ENCODE results near the gene MEN1. TPM values are rescaled to one million over a fixed set of nuclear protein-coding genes. Genes with fewer than 3 reads are reported as not detected.

The MEN1 gene
- polyA plus RNA-seq, 1 donor (not counting 4 experiments of a cell fraction or from before 2014, with no cell fraction given), result 14.2 TPM

DNA sequence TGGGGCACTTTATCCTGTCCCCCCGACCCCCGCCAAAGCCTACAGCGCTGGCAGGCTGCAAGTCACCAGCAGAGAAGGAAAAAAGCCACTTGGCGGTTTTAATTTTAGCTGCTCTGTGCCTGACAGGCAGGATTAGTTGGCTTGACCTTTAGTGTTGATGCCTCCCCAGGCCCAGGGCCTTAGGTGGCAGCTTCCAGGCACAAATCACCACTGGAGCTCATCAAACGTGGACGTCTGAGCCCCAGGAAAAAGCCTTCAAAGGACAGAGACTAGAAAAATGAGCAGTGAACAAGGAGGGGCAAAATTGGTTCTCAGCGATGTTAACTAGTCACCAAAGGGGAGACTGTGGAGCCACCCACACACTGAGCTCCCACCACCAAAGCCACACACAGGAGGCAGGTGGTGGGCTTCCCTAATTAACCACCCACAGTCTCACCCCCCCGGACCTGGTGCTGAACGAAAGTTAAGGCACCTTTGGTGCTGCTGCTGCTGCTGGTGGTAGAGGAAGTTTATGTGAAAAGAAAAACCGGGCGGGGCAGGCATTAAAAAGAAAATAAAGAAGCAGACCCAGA, 46.2 kb downstream of the MEN1 start:
- Histone ChIP-seq H3K9ac (ENCODE audit: control insufficient read depth, extremely low read depth, insufficient read depth, low read length) (no peak overlapping the region), H3K36me3 (ENCODE audit: control insufficient read depth in 2 of 2, extremely low read depth in 1 of 2, insufficient read depth in 2 of 2, low read length in 2 of 2) (peaks cover 39 to 63% of the 10 kb centered on the region in 2 experiments), H4K20me1 (ENCODE audit: control insufficient read depth, extremely low read depth, insufficient read depth, low read length) (peaks cover 23% of the 10 kb centered on the region), H3K9me3 (ENCODE audit: control insufficient read depth, low read depth, low read length) (no peaks in the 10 kb centered on the region), H3K4me2 (ENCODE audit: control insufficient read depth, extremely low read depth, insufficient read depth, low read depth, low read length) (no peak overlapping the region), H3K27ac (ENCODE audit: control insufficient read depth, insufficient read depth, low read length) (no peak overlapping the region), H3K4me3 (ENCODE audit: control insufficient read depth in 2 of 3, extremely low read depth in 1 of 3, insufficient read depth in 2 of 3, low read depth in 1 of 3, low read length in 3 of 3) (no peak overlapping the region), H3K4me1 (ENCODE audit: control insufficient read depth, extremely low read depth, insufficient read depth, low read length) (peaks cover 24% of the 10 kb centered on the region), H3K79me2 (ENCODE audit: control insufficient read depth, insufficient read depth, low read length) (peaks cover 21% of the 10 kb centered on the region), H2AFZ (ENCODE audit: control insufficient read depth, low read length) (no peak overlapping the region), H3K27me3 (ENCODE audit: control insufficient read depth, extremely low read depth, insufficient read depth, low read length) (no peaks in the 10 kb centered on the region), H3K9me1 (ENCODE audit: control insufficient read depth, extremely low read depth, insufficient read depth, low read length) (peaks cover 3% of the 10 kb centered on the region)
- DNase-seq (ENCODE audit: low read depth, low spot score), result no peak
- dilution Hi-C loops (cut with MboI; ENCODE audit: extremely low pct_ligation_motif_present, low sequenced_read_pairs), result no loop called here
- TF ChIP-seq, protein P1, sequence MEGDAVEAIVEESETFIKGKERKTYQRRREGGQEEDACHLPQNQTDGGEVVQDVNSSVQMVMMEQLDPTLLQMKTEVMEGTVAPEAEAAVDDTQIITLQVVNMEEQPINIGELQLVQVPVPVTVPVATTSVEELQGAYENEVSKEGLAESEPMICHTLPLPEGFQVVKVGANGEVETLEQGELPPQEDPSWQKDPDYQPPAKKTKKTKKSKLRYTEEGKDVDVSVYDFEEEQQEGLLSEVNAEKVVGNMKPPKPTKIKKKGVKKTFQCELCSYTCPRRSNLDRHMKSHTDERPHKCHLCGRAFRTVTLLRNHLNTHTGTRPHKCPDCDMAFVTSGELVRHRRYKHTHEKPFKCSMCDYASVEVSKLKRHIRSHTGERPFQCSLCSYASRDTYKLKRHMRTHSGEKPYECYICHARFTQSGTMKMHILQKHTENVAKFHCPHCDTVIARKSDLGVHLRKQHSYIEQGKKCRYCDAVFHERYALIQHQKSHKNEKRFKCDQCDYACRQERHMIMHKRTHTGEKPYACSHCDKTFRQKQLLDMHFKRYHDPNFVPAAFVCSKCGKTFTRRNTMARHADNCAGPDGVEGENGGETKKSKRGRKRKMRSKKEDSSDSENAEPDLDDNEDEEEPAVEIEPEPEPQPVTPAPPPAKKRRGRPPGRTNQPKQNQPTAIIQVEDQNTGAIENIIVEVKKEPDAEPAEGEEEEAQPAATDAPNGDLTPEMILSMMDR (optimal IDR thresholded peaks at IDR 0.05 in 1 of 3, IDR thresholded peaks at IDR 0.05 in 1 of 3, conservative IDR thresholded peaks at IDR 0.05 in 1 of 3; ENCODE audit: extremely low read depth in 1 of 3, insufficient read depth in 2 of 3, low read length in 3 of 3), result no peak
- no peak for TF ChIP-seq EZH2 (IDR thresholded peaks at IDR 0.05; ENCODE audit: low read length)
- no peak for FAIRE-seq

DNA sequence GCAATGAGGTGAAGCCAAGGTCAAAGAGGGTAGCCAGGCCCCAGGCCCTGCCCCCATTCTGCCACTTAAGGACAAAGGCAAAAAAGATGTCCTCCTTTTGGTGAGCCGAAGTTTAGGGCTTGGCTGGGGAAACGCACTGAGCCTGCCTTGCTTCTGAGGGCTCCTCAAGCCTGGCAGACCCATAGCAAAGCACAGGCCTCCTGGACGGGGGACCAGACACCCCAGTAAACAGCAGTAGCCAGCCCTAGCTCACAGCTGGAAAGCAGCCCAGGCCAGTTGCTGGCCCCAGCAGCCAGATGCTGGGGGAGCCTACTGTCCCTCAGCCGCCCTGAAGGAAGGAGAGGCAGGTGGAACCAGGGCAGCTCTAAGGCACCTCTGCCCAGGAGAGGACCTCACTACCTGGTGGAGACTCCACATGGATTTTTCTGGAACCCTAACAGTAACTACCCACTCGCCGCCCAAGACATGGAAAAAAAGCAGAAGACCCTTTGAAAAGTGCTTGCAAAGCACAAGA, 46.8 kb downstream of the MEN1 start:
- peak overlapping the region; percentile 40 for H3K27ac ChIP-seq (ENCODE audit: control insufficient read depth, insufficient read depth, low read length)
- H3K9me3 ChIP-seq (ENCODE audit: control insufficient read depth, low read depth, low read length), result no peaks in the 10 kb centered on the region
- peaks cover 3% of the 10 kb centered on the region for H3K9me1 ChIP-seq (ENCODE audit: control insufficient read depth, extremely low read depth, insufficient read depth, low read length)
- no peak overlapping the region for H3K9ac ChIP-seq (ENCODE audit: control insufficient read depth, extremely low read depth, insufficient read depth, low read length)
- H3K36me3 ChIP-seq (ENCODE audit: control insufficient read depth in 2 of 2, extremely low read depth in 1 of 2, insufficient read depth in 2 of 2, low read length in 2 of 2), result peaks cover 34 to 57% of the 10 kb centered on the region in 2 experiments
- no peak overlapping the region for H2AFZ ChIP-seq (ENCODE audit: control insufficient read depth, low read length)
- H3K79me2 ChIP-seq (ENCODE audit: control insufficient read depth, insufficient read depth, low read length), result peaks cover 17% of the 10 kb centered on the region
- dilution Hi-C loops (cut with MboI; ENCODE audit: extremely low pct_ligation_motif_present, low sequenced_read_pairs), result no loop called here
- H3K4me3 ChIP-seq (ENCODE audit: control insufficient read depth in 2 of 3, extremely low read depth in 1 of 3, insufficient read depth in 2 of 3, low read depth in 1 of 3, low read length in 3 of 3), result no peak overlapping the region
- H3K27me3 ChIP-seq (ENCODE audit: control insufficient read depth, extremely low read depth, insufficient read depth, low read length), result no peaks in the 10 kb centered on the region
- DNase-seq (ENCODE audit: low read depth, low spot score) (no peak), FAIRE-seq (no peak)
- TF ChIP-seq EZH2 (IDR thresholded peaks at IDR 0.05; ENCODE audit: low read length), result no peak
- TF ChIP-seq, protein P1 (optimal IDR thresholded peaks at IDR 0.05 in 1 of 3, IDR thresholded peaks at IDR 0.05 in 1 of 3, conservative IDR thresholded peaks at IDR 0.05 in 1 of 3; ENCODE audit: extremely low read depth in 1 of 3, insufficient read depth in 2 of 3, low read length in 3 of 3), result no peak
- H3K4me1 ChIP-seq (ENCODE audit: control insufficient read depth, extremely low read depth, insufficient read depth, low read length), result peaks cover 24% of the 10 kb centered on the region
- peaks cover 22% of the 10 kb centered on the region for H4K20me1 ChIP-seq (ENCODE audit: control insufficient read depth, extremely low read depth, insufficient read depth, low read length)
- peak overlapping the region; percentile 25 for H3K4me2 ChIP-seq (ENCODE audit: control insufficient read depth, extremely low read depth, insufficient read depth, low read depth, low read length)

Measured in keratinocyte (primary cell).